Neuronal stem cell (in vitro differentiated cells): Measurements from ENCODE around the gene PATE4.
"Not testable (repeated sequence)": the region's sequence is repeated elsewhere in the genome, so short reads cannot be mapped to it uniquely, and the experiment has no call there.

Source experiments
- DNase-seq: peaks from one replicate; pipeline ENCODE4 v3.0.0-alpha.2; 2013; ENCODE audit warnings: low spot score
- H2AFZ ChIP-seq: one replicate; pipeline ENCODE4 v1.6.1; 2013; ENCODE audit warnings: mild to moderate bottlenecking, low read length, inconsistent platforms
- H2AK5ac ChIP-seq: 2 replicates; pipeline ENCODE4 v1.6.1; 2013; ENCODE audit warnings: low read depth, mild to moderate bottlenecking, inconsistent platforms, low read length, moderate library complexity, mixed read lengths
- H2BK120ac ChIP-seq: 2 replicates; pipeline ENCODE4 v1.6.1; 2013; ENCODE audit warnings: low read depth, mild to moderate bottlenecking, inconsistent platforms, low read length, moderate library complexity, mixed read lengths
- H2BK12ac ChIP-seq: one replicate; pipeline ENCODE4 v1.6.1; 2013; ENCODE audit warnings: low read length, inconsistent platforms
- H2BK15ac ChIP-seq: 2 replicates; pipeline ENCODE4 v1.6.1; 2013; ENCODE audit warnings: mild to moderate bottlenecking, low read length, inconsistent platforms, mixed read lengths
- H2BK5ac ChIP-seq: one replicate; pipeline ENCODE4 v1.6.1; 2013; ENCODE audit warnings: inconsistent platforms, mild to moderate bottlenecking, low read length, moderate library complexity
- H3K14ac ChIP-seq: one replicate; pipeline ENCODE4 v1.6.1; 2013; ENCODE audit warnings: low read length, inconsistent platforms
- H3K18ac ChIP-seq: 2 replicates; pipeline ENCODE4 v1.6.1; 2013; ENCODE audit warnings: low read length, inconsistent platforms
- H3K23ac ChIP-seq: 2 replicates; pipeline ENCODE4 v1.6.1; 2013; ENCODE audit warnings: low read depth, mild to moderate bottlenecking, mixed read lengths, low read length, inconsistent platforms; ENCODE audit not compliant: poor library complexity
- H3K27ac ChIP-seq: replicated peaks from 3 replicates; pipeline ENCODE4 v1.5.1; 2013; ENCODE audit warnings: low read length, inconsistent platforms
- H3K27me3 ChIP-seq, 3 experiments: 2 replicates each; pipeline ENCODE4 v1.6.1; 2013; ENCODE audit warnings: low read length in 3 of 3, mild to moderate bottlenecking in 2 of 3, inconsistent platforms in 1 of 3, low read depth in 1 of 3, mixed read lengths in 1 of 3, moderate library complexity in 1 of 3; ENCODE audit not compliant: control insufficient read depth in 3 of 3, insufficient read depth in 3 of 3
- H3K36me3 ChIP-seq, 2 donors: replicated peaks in 1 of 2; 2 replicates each; pipeline ENCODE4 v1.6.1; 2013; ENCODE audit warnings: low read length in 2 of 2; ENCODE audit not compliant: control insufficient read depth in 2 of 2, insufficient read depth in 2 of 2
- H3K4ac ChIP-seq: 2 replicates; pipeline ENCODE4 v1.6.1; 2013; ENCODE audit warnings: inconsistent platforms, mild to moderate bottlenecking, low read length, moderate library complexity
- H3K4me1 ChIP-seq, 2 donors: 1 replicate in 1 of 2; 2 replicates in 1 of 2; pipeline ENCODE4 v1.6.1; 2013; ENCODE audit warnings: low read length in 2 of 2, low read depth in 1 of 2; ENCODE audit not compliant: control insufficient read depth in 2 of 2, insufficient read depth in 1 of 2
- H3K4me2 ChIP-seq: one replicate; pipeline ENCODE4 v1.6.1; 2013; ENCODE audit warnings: mild to moderate bottlenecking, low read length, inconsistent platforms; ENCODE audit not compliant: insufficient read depth, poor library complexity, severe bottlenecking
- H3K4me3 ChIP-seq, 2 donors: 2 replicates each; pipeline ENCODE4 v1.5.1; 2013; ENCODE audit warnings: low read length in 2 of 2, mild to moderate bottlenecking in 2 of 2, inconsistent platforms in 1 of 2, moderate library complexity in 1 of 2
- H3K79me1 ChIP-seq: one replicate; pipeline ENCODE4 v1.6.1; 2013; ENCODE audit warnings: low read depth, mild to moderate bottlenecking, inconsistent platforms, low read length, moderate library complexity
- H3K9ac ChIP-seq: one replicate; pipeline ENCODE4 v1.6.1; 2013; ENCODE audit warnings: mild to moderate bottlenecking, low read depth, low read length, inconsistent platforms; ENCODE audit not compliant: poor library complexity
- H3K9me3 ChIP-seq, 2 donors: replicated peaks in 1 of 2; 2 replicates each; pipeline versions ENCODE3 to v1.6.1; 2013; ENCODE audit warnings: low read length in 2 of 2, mild to moderate bottlenecking in 2 of 2, inconsistent platforms in 1 of 2, low read depth in 1 of 2, mixed read lengths in 1 of 2, moderate library complexity in 1 of 2; ENCODE audit not compliant: control insufficient read depth in 2 of 2, insufficient read depth in 1 of 2
- H4K8ac ChIP-seq: one replicate; pipeline ENCODE4 v1.6.1; 2013; ENCODE audit warnings: low read depth, mild to moderate bottlenecking, inconsistent platforms, low read length, moderate library complexity
- H4K91ac ChIP-seq: one replicate; pipeline ENCODE4 v1.6.1; 2013; ENCODE audit warnings: low read length, low read depth, mild to moderate bottlenecking, inconsistent platforms; ENCODE audit not compliant: poor library complexity
- WGBS, 2 donors: extraction: QIAGEN DNeasy Blood & Tissue Kit; methylation state at CpG; one replicate each; pipeline ENCODE4 v1.1.7; 2013; ENCODE audit warnings: missing lambda C conversion rate in 2 of 2, mixed read lengths in 1 of 2; ENCODE audit not compliant: insufficient read length in 2 of 2, insufficient replicate concordance in 1 of 2; ENCODE audit errors: extremely low coverage in 2 of 2; 5-methylcytosine and 5-hydroxymethylcytosine counted together

PATE4 gene

GRCh38 chr11:125862786-125863185 is 29.7 kb downstream of the PATE4 start:
- H2AK5ac ChIP-seq, H3K18ac ChIP-seq, H3K27me3 ChIP-seq, H2BK12ac ChIP-seq, H3K9ac ChIP-seq, H4K91ac ChIP-seq, H3K4me3 ChIP-seq, DNase-seq, H4K8ac ChIP-seq, H3K4me2 ChIP-seq, H2BK15ac ChIP-seq, H2BK120ac ChIP-seq, H3K36me3 ChIP-seq, H3K14ac ChIP-seq, H2AFZ ChIP-seq, H3K9me3 ChIP-seq, H2BK5ac ChIP-seq, H3K79me1 ChIP-seq, H3K4me1 ChIP-seq, H3K27ac ChIP-seq, H3K23ac ChIP-seq, H3K4ac ChIP-seq: not testable (repeated sequence)
- WGBS, 2 donors: no CpG with 5 or more reads among the region's 33 CpGs

GRCh38 chr11:125865354-125865753 is 32.2 kb downstream of the PATE4 start:
- H2AK5ac ChIP-seq, H2BK5ac ChIP-seq, H3K18ac ChIP-seq, H2AFZ ChIP-seq, H2BK12ac ChIP-seq, H3K4me3 ChIP-seq, H3K9ac ChIP-seq, H2BK15ac ChIP-seq, H2BK120ac ChIP-seq, H3K27me3 ChIP-seq, H3K4ac ChIP-seq, H3K14ac ChIP-seq, H3K9me3 ChIP-seq, H3K36me3 ChIP-seq, H4K8ac ChIP-seq, H3K4me1 ChIP-seq, H3K27ac ChIP-seq, H3K23ac ChIP-seq, H3K79me1 ChIP-seq, H3K4me2 ChIP-seq, H4K91ac ChIP-seq, DNase-seq: not testable (repeated sequence)
- WGBS, 2 donors: no CpG with 5 or more reads among the region's 4 CpGs

GRCh38 chr11:125869521-125869920 is 36.4 kb downstream of the PATE4 start:
- Histone ChIP-seq H4K91ac (no peak overlapping the region), H3K79me1 (no peaks in the 10 kb centered on the region), H3K4me1 (peaks cover 0 to 4% of the 10 kb centered on the region in 2 donors), H2BK5ac (no peak overlapping the region), H3K9ac (no peak overlapping the region), H3K36me3 (no peaks in the 10 kb centered on the region), H2AK5ac (no peak overlapping the region), H3K18ac (no peak overlapping the region), H3K27ac (no peak overlapping the region), H2BK120ac (no peak overlapping the region), H3K23ac (no peak overlapping the region), H3K4me2 (no peak overlapping the region), H3K27me3 (no peaks in the 10 kb centered on the region), H2BK15ac (no peak overlapping the region), H3K9me3 (peaks cover 1 to 6% of the 10 kb centered on the region in 2 donors), H2BK12ac (no peak overlapping the region), H2AFZ (no peak overlapping the region), H4K8ac (no peak overlapping the region), H3K4me3 (no peak overlapping the region), H3K4ac (no peak overlapping the region), H3K14ac (no peak overlapping the region)
- DNase-seq: no peak
- WGBS, 2 donors: no CpG with 5 or more reads among the region's 2 CpGs

GRCh38 chr11:125871391-125872137 is 38.4 kb downstream of the PATE4 start:
- Histone ChIP-seq H2AK5ac (no peak overlapping the region), H3K27ac (no peak overlapping the region), H3K9ac (no peak overlapping the region), H3K23ac (no peak overlapping the region), H3K9me3 (peaks cover 1 to 6% of the 10 kb centered on the region in 2 donors), H4K91ac (no peak overlapping the region), H2BK12ac (no peak overlapping the region), H2BK5ac (no peak overlapping the region), H2BK15ac (no peak overlapping the region), H3K18ac (no peak overlapping the region), H3K4me2 (no peak overlapping the region), H2BK120ac (no peak overlapping the region), H3K14ac (no peak overlapping the region), H3K36me3 (no peaks in the 10 kb centered on the region), H3K4me3 (no peak overlapping the region), H2AFZ (no peak overlapping the region), H3K4me1 (peaks cover 0 to 4% of the 10 kb centered on the region in 2 donors), H3K4ac (no peak overlapping the region), H4K8ac (no peak overlapping the region), H3K27me3 (no peaks in the 10 kb centered on the region), H3K79me1 (no peaks in the 10 kb centered on the region)
- no peak for DNase-seq
- no CpG with 5 or more reads among the region's 10 CpGs for WGBS, 2 donors
